ENCODE data around the gene TAF3.

Gene TAF3

GRCh38 chr10:7953447-7953846 lies 135.1 kb downstream of the TAF3 start:
- no peak overlapping the region for H3K23ac ChIP-seq (ENCODE audit: low read length)
- no peak overlapping the region for H3K27ac ChIP-seq (ENCODE audit: low read depth, low read length)
- no peak overlapping the region for H3K9ac ChIP-seq (ENCODE audit: low read length)
- DNase-seq = no peak
- H2BK5ac ChIP-seq (ENCODE audit: low read depth, low read length, poor library complexity) = no peak overlapping the region
- H3K14ac ChIP-seq (ENCODE audit: low read length) = no peak overlapping the region
- H4K12ac ChIP-seq (ENCODE audit: low read depth, low read length) = no peak overlapping the region
- H4K91ac ChIP-seq (ENCODE audit: low read depth, low read length) = no peak overlapping the region
- H3K36me3 ChIP-seq (ENCODE audit: control insufficient read depth in 1 of 2, insufficient read depth in 2 of 2, low read length in 2 of 2) = peaks cover under 1 to 2% of the 10 kb centered on the region in 2 experiments
- no peak overlapping the region for H3K18ac ChIP-seq (ENCODE audit: low read length)
- no peaks in the 10 kb centered on the region for H3K9me3 ChIP-seq (ENCODE audit: insufficient read depth, low read depth, low read length)
- no peak overlapping the region for H2BK12ac ChIP-seq (ENCODE audit: low read length)
- no peak overlapping the region for H2AFZ ChIP-seq (ENCODE audit: insufficient read depth, low read length, poor library complexity)
- no CpG with 5 or more reads among the region's 4 CpGs for WGBS (ENCODE audit: extremely low coverage, insufficient coverage, insufficient read length)
- H2BK120ac ChIP-seq (ENCODE audit: insufficient read depth, low read length, poor library complexity) = no peak overlapping the region
- no peak overlapping the region for H3K4ac ChIP-seq (ENCODE audit: low read depth, low read length)
- no peak overlapping the region for H2AK5ac ChIP-seq (ENCODE audit: low read length)
- no peak overlapping the region for H3K4me3 ChIP-seq (ENCODE audit: low read depth, low read length)
- H3K4me1 ChIP-seq (ENCODE audit: control insufficient read depth in 1 of 2, insufficient read depth in 2 of 2, low read length in 2 of 2) = no peaks in the 10 kb centered on the region
- no peak overlapping the region for H4K8ac ChIP-seq (ENCODE audit: low read depth, low read length)
- no peaks in the 10 kb centered on the region for H3K27me3 ChIP-seq (ENCODE audit: insufficient read depth, low read length)
- no peak overlapping the region for H3K4me2 ChIP-seq (ENCODE audit: low read length)
- H3K79me2 ChIP-seq (ENCODE audit: control insufficient read depth, insufficient read depth, low read length, poor library complexity) = no peaks in the 10 kb centered on the region
- H3K79me1 ChIP-seq (ENCODE audit: low read length) = no peaks in the 10 kb centered on the region

GRCh38 chr10:7955446-7955845 lies 137.1 kb downstream of the TAF3 start:
- Histone ChIP-seq H4K8ac (ENCODE audit: low read depth, low read length) (no peak overlapping the region), H2AFZ (ENCODE audit: insufficient read depth, low read length, poor library complexity) (no peak overlapping the region), H3K27me3 (ENCODE audit: insufficient read depth, low read length) (no peaks in the 10 kb centered on the region), H3K14ac (ENCODE audit: low read length) (no peak overlapping the region), H3K23ac (ENCODE audit: low read length) (no peak overlapping the region), H3K18ac (ENCODE audit: low read length) (no peak overlapping the region), H3K4me2 (ENCODE audit: low read length) (no peak overlapping the region), H3K4me3 (ENCODE audit: low read depth, low read length) (no peak overlapping the region), H4K91ac (ENCODE audit: low read depth, low read length) (no peak overlapping the region), H3K4ac (ENCODE audit: low read depth, low read length) (no peak overlapping the region), H3K79me2 (ENCODE audit: control insufficient read depth, insufficient read depth, low read length, poor library complexity) (no peaks in the 10 kb centered on the region), H3K9me3 (ENCODE audit: insufficient read depth, low read depth, low read length) (no peaks in the 10 kb centered on the region), H3K79me1 (ENCODE audit: low read length) (no peaks in the 10 kb centered on the region), H4K12ac (ENCODE audit: low read depth, low read length) (no peak overlapping the region), H3K9ac (ENCODE audit: low read length) (no peak overlapping the region), H2BK12ac (ENCODE audit: low read length) (no peak overlapping the region), H3K27ac (ENCODE audit: low read depth, low read length) (no peak overlapping the region), H3K36me3 (ENCODE audit: control insufficient read depth in 1 of 2, insufficient read depth in 2 of 2, low read length in 2 of 2) (peaks cover 2% of the 10 kb centered on the region in 2 experiments), H3K4me1 (ENCODE audit: control insufficient read depth in 1 of 2, insufficient read depth in 2 of 2, low read length in 2 of 2) (no peaks in the 10 kb centered on the region), H2AK5ac (ENCODE audit: low read length) (no peak overlapping the region), H2BK120ac (ENCODE audit: insufficient read depth, low read length, poor library complexity) (no peak overlapping the region), H2BK5ac (ENCODE audit: low read depth, low read length, poor library complexity) (no peak overlapping the region)
- WGBS (ENCODE audit: extremely low coverage, insufficient coverage, insufficient read length) = no CpG with 5 or more reads among the region's 1 CpG
- no peak for DNase-seq

GRCh38 chr10:7956508-7956907 lies 138.2 kb downstream of the TAF3 start:
- no peak overlapping the region for H2AFZ ChIP-seq (ENCODE audit: insufficient read depth, low read length, poor library complexity)
- peaks cover 2% of the 10 kb centered on the region in 2 experiments for H3K36me3 ChIP-seq (ENCODE audit: control insufficient read depth in 1 of 2, insufficient read depth in 2 of 2, low read length in 2 of 2)
- no peaks in the 10 kb centered on the region for H3K79me1 ChIP-seq (ENCODE audit: low read length)
- no peaks in the 10 kb centered on the region for H3K4me1 ChIP-seq (ENCODE audit: control insufficient read depth in 1 of 2, insufficient read depth in 2 of 2, low read length in 2 of 2)
- no peak overlapping the region for H3K4me2 ChIP-seq (ENCODE audit: low read length)
- no peak overlapping the region for H3K4me3 ChIP-seq (ENCODE audit: low read depth, low read length)
- H3K79me2 ChIP-seq (ENCODE audit: control insufficient read depth, insufficient read depth, low read length, poor library complexity) = no peaks in the 10 kb centered on the region
- no peak overlapping the region for H3K23ac ChIP-seq (ENCODE audit: low read length)
- H2BK120ac ChIP-seq (ENCODE audit: insufficient read depth, low read length, poor library complexity) = no peak overlapping the region
- H2BK12ac ChIP-seq (ENCODE audit: low read length) = no peak overlapping the region
- no peak overlapping the region for H2BK5ac ChIP-seq (ENCODE audit: low read depth, low read length, poor library complexity)
- no peak overlapping the region for H3K14ac ChIP-seq (ENCODE audit: low read length)
- no peak overlapping the region for H3K4ac ChIP-seq (ENCODE audit: low read depth, low read length)
- H2AK5ac ChIP-seq (ENCODE audit: low read length) = no peak overlapping the region
- no peaks in the 10 kb centered on the region for H3K9me3 ChIP-seq (ENCODE audit: insufficient read depth, low read depth, low read length)
- no peak overlapping the region for H4K91ac ChIP-seq (ENCODE audit: low read depth, low read length)
- no peak overlapping the region for H3K9ac ChIP-seq (ENCODE audit: low read length)
- no peak for DNase-seq
- no peak overlapping the region for H4K8ac ChIP-seq (ENCODE audit: low read depth, low read length)
- H3K18ac ChIP-seq (ENCODE audit: low read length) = no peak overlapping the region
- H3K27ac ChIP-seq (ENCODE audit: low read depth, low read length) = no peak overlapping the region
- no peaks in the 10 kb centered on the region for H3K27me3 ChIP-seq (ENCODE audit: insufficient read depth, low read length)
- H4K12ac ChIP-seq (ENCODE audit: low read depth, low read length) = no peak overlapping the region

- no peaks in the 10 kb centered on the region for H3K79me2 ChIP-seq (ENCODE audit: control insufficient read depth, insufficient read depth, low read length, poor library complexity)
- H3K18ac ChIP-seq (ENCODE audit: low read length) = no peak overlapping the region
- DNase-seq = no peak
- H2AK5ac ChIP-seq (ENCODE audit: low read length) = no peak overlapping the region
- no peak overlapping the region for H3K23ac ChIP-seq (ENCODE audit: low read length)
- H4K91ac ChIP-seq (ENCODE audit: low read depth, low read length) = no peak overlapping the region
- H2BK120ac ChIP-seq (ENCODE audit: insufficient read depth, low read length, poor library complexity) = no peak overlapping the region
- no peak overlapping the region for H3K4me3 ChIP-seq (ENCODE audit: low read depth, low read length)
- H3K14ac ChIP-seq (ENCODE audit: low read length) = no peak overlapping the region
- H3K36me3 ChIP-seq (ENCODE audit: control insufficient read depth in 1 of 2, insufficient read depth in 2 of 2, low read length in 2 of 2) = peaks cover 2% of the 10 kb centered on the region in 2 experiments
- no peaks in the 10 kb centered on the region for H3K79me1 ChIP-seq (ENCODE audit: low read length)
- no peak overlapping the region for H2BK5ac ChIP-seq (ENCODE audit: low read depth, low read length, poor library complexity)
- H4K8ac ChIP-seq (ENCODE audit: low read depth, low read length) = no peak overlapping the region
- no peak overlapping the region for H3K4me2 ChIP-seq (ENCODE audit: low read length)
- no peak overlapping the region for H3K27ac ChIP-seq (ENCODE audit: low read depth, low read length)
- no peak overlapping the region for H2BK12ac ChIP-seq (ENCODE audit: low read length)
- no peak overlapping the region for H2AFZ ChIP-seq (ENCODE audit: insufficient read depth, low read length, poor library complexity)
- H3K27me3 ChIP-seq (ENCODE audit: insufficient read depth, low read length) = no peaks in the 10 kb centered on the region
- no peak overlapping the region for H3K9ac ChIP-seq (ENCODE audit: low read length)
- no peak overlapping the region for H4K12ac ChIP-seq (ENCODE audit: low read depth, low read length)
- no peaks in the 10 kb centered on the region for H3K4me1 ChIP-seq (ENCODE audit: control insufficient read depth in 1 of 2, insufficient read depth in 2 of 2, low read length in 2 of 2)
- H3K4ac ChIP-seq (ENCODE audit: low read depth, low read length) = no peak overlapping the region
- no CpG with 5 or more reads among the region's 5 CpGs for WGBS (ENCODE audit: extremely low coverage, insufficient coverage, insufficient read length)
- H3K9me3 ChIP-seq (ENCODE audit: insufficient read depth, low read depth, low read length) = no peaks in the 10 kb centered on the region
Observed at GRCh38 chr10:7957591-7957990, 139.3 kb downstream of the TAF3 start.
